H9 (cell line): ENCODE results near the gene VPS16. TPM values are rescaled to one million over a fixed set of nuclear protein-coding genes. Genes with fewer than 3 reads are reported as not detected.
"Not testable (repeated sequence)": the region's sequence is repeated elsewhere in the genome, so short reads cannot be mapped to it uniquely, and the experiment has no call there.

Experiments used
- DNase-seq: peaks from one replicate; pipeline ENCODE4 v3.0.0-alpha.2; 2017
- H2AFZ ChIP-seq: one replicate; pipeline ENCODE4 v1.6.1; 2013; ENCODE audit warnings: mild to moderate bottlenecking, low read length, control low read depth, moderate library complexity
- H2AK5ac ChIP-seq: 2 replicates; pipeline ENCODE4 v1.6.1; 2013; ENCODE audit warnings: low read length, control low read depth, mixed read lengths; ENCODE audit not compliant: insufficient read length
- H2BK120ac ChIP-seq: one replicate; pipeline ENCODE4 v1.6.1; 2013; ENCODE audit warnings: low read depth, mild to moderate bottlenecking, low read length, control low read depth, inconsistent platforms; ENCODE audit not compliant: poor library complexity, severe bottlenecking
- H2BK12ac ChIP-seq: 2 replicates; pipeline ENCODE4 v1.6.1; 2013; ENCODE audit warnings: low read length, control low read depth, mixed read lengths, low read depth; ENCODE audit not compliant: insufficient read length
- H2BK15ac ChIP-seq: 2 replicates; pipeline ENCODE4 v1.6.1; 2013; ENCODE audit warnings: low read depth, low read length, control low read depth
- H2BK20ac ChIP-seq: one replicate; pipeline ENCODE4 v1.6.1; 2013; ENCODE audit warnings: low read depth, mild to moderate bottlenecking, low read length, control low read depth, inconsistent platforms; ENCODE audit not compliant: poor library complexity, severe bottlenecking
- H2BK5ac ChIP-seq: 2 replicates; pipeline ENCODE4 v1.6.1; 2013; ENCODE audit warnings: low read length, control low read depth, mixed read lengths; ENCODE audit not compliant: insufficient read length
- H3K14ac ChIP-seq: 2 replicates; pipeline ENCODE4 v1.6.1; 2013; ENCODE audit warnings: low read length, control low read depth; ENCODE audit not compliant: insufficient read depth
- H3K18ac ChIP-seq: 2 replicates; pipeline ENCODE4 v1.6.1; 2013; ENCODE audit warnings: low read depth, mild to moderate bottlenecking, mixed read lengths, low read length, control low read depth; ENCODE audit not compliant: insufficient read length
- H3K23ac ChIP-seq: 2 replicates; pipeline ENCODE4 v1.6.1; 2013; ENCODE audit warnings: low read length, control low read depth, mixed read lengths, low read depth; ENCODE audit not compliant: insufficient read length
- H3K23me2 ChIP-seq: 2 replicates; pipeline ENCODE4 v1.6.1; 2013; ENCODE audit warnings: low read depth, mild to moderate bottlenecking, mixed read lengths, low read length, control low read depth; ENCODE audit not compliant: insufficient read length, poor library complexity, severe bottlenecking
- H3K27ac ChIP-seq: 2 replicates; pipeline ENCODE4 v1.5.1; 2013; ENCODE audit warnings: low read length, control low read depth, mixed read lengths, low read depth; ENCODE audit not compliant: insufficient read length
- H3K27me3 ChIP-seq: 2 replicates; pipeline ENCODE4 v1.6.1; 2013; ENCODE audit warnings: low read length, control low read depth, inconsistent platforms; ENCODE audit not compliant: insufficient read depth
- H3K4ac ChIP-seq: 2 replicates; pipeline ENCODE4 v1.6.1; 2013; ENCODE audit warnings: low read depth, mild to moderate bottlenecking, control low read depth, inconsistent platforms, low read length, moderate library complexity
- H3K4me1 ChIP-seq: 2 replicates; pipeline ENCODE4 v1.6.1; 2013; ENCODE audit warnings: low read length, control low read depth, inconsistent platforms; ENCODE audit not compliant: insufficient read depth
- H3K4me2 ChIP-seq: 2 replicates; pipeline ENCODE4 v1.6.1; 2013; ENCODE audit warnings: low read length, control low read depth, mixed read lengths; ENCODE audit not compliant: insufficient read length, insufficient read depth
- H3K56ac ChIP-seq: 2 replicates; pipeline ENCODE4 v1.6.1; 2013; ENCODE audit warnings: low read depth, mild to moderate bottlenecking, mixed read lengths, low read length, control low read depth; ENCODE audit not compliant: insufficient read length
- H3K79me1 ChIP-seq: 2 replicates; pipeline ENCODE4 v1.6.1; 2013; ENCODE audit warnings: low read depth, mild to moderate bottlenecking, moderate library complexity, low read length, control low read depth, inconsistent platforms; ENCODE audit not compliant: insufficient read depth, poor library complexity, severe bottlenecking
- H3K79me2 ChIP-seq: 2 replicates; pipeline ENCODE4 v1.6.1; 2013; ENCODE audit warnings: low read length, control low read depth, inconsistent platforms; ENCODE audit not compliant: insufficient read depth
- H3K9ac ChIP-seq: 2 replicates; pipeline ENCODE4 v1.6.1; 2013; ENCODE audit warnings: low read length, control low read depth, mixed read lengths; ENCODE audit not compliant: insufficient read length; ENCODE audit errors: extremely low read depth
- H3K9me3 ChIP-seq: one replicate; pipeline ENCODE4 v1.6.1; 2013; ENCODE audit warnings: low read depth, low read length, inconsistent platforms; ENCODE audit not compliant: control insufficient read depth
- H3T11ph ChIP-seq: one replicate; pipeline ENCODE4 v1.6.1; 2013; ENCODE audit warnings: mild to moderate bottlenecking, low read length, control low read depth, inconsistent platforms
- H4K20me1 ChIP-seq: one replicate; pipeline ENCODE4 v1.6.1; 2013; ENCODE audit not compliant: control insufficient read depth, insufficient read length, insufficient read depth
- H4K5ac ChIP-seq: 2 replicates; pipeline ENCODE4 v1.6.1; 2013; ENCODE audit warnings: low read depth, mild to moderate bottlenecking, mixed read lengths, low read length, control low read depth; ENCODE audit not compliant: insufficient read length
- H4K8ac ChIP-seq: replicated peaks from 2 replicates; pipeline ENCODE4 v1.6.1; 2013; ENCODE audit warnings: low read length, control low read depth, mixed read lengths, low read depth; ENCODE audit not compliant: insufficient read length
- H4K91ac ChIP-seq: 2 replicates; pipeline ENCODE4 v1.6.1; 2013; ENCODE audit warnings: low read depth, mild to moderate bottlenecking, moderate library complexity, mixed read lengths, low read length, control low read depth; ENCODE audit not compliant: insufficient read length
- H3K27ac Mint-ChIP-seq, 3 experiments: 2 replicates in 2 of 3; 3 replicates in 1 of 3; pipeline ENCODE4 v1.8.0; 2020 to 2021; ENCODE audit warnings: mixed read lengths in 3 of 3, mild to moderate bottlenecking in 1 of 3, moderate library complexity in 1 of 3
- H3K27me3 Mint-ChIP-seq: 2 replicates; pipeline ENCODE4 v1.8.0; 2021; ENCODE audit warnings: low read depth, mild to moderate bottlenecking, moderate library complexity, mixed read lengths
- H3K36me3 Mint-ChIP-seq, 3 experiments: 2 replicates in 2 of 3; 3 replicates in 1 of 3; pipeline ENCODE4 v1.8.0; 2020 to 2021; ENCODE audit warnings: low read depth in 3 of 3, mixed read lengths in 3 of 3; ENCODE audit not compliant: insufficient read depth in 1 of 3
- H3K4me1 Mint-ChIP-seq, 2 experiments: 2 replicates each; pipeline ENCODE4 v1.8.0; 2020; ENCODE audit warnings: mixed read lengths in 2 of 2
- H3K4me3 Mint-ChIP-seq, 2 experiments: 2 replicates in 1 of 2; 3 replicates in 1 of 2; pipeline ENCODE4 v1.8.0; 2020 to 2021; ENCODE audit warnings: mild to moderate bottlenecking in 2 of 2, mixed read lengths in 2 of 2, moderate library complexity in 1 of 2
- H3K9me3 Mint-ChIP-seq, 2 experiments: 2 replicates in 1 of 2; 3 replicates in 1 of 2; pipeline ENCODE4 v1.8.0; 2020; ENCODE audit warnings: mild to moderate bottlenecking in 2 of 2, mixed read lengths in 2 of 2, moderate library complexity in 1 of 2
- WGBS: extraction: QIAGEN DNeasy Blood & Tissue Kit; methylation state at CpG from one replicate; pipeline ENCODE4 v1.1.7; 2013; ENCODE audit warnings: missing lambda C conversion rate, low lambda C conversion rate, mixed read lengths; ENCODE audit not compliant: insufficient read length; ENCODE audit errors: extremely low coverage; 5-methylcytosine and 5-hydroxymethylcytosine counted together
- total RNA-seq: library from RNA; stranded (reverse); gene quantifications from 2 replicates; pipeline ENCODE4 v1.2.1, GENCODE V29; 2021
- TF ChIP-seq, protein P1 (sequence below): fragments of 200-600 bp; sonication (generic); conservative IDR thresholded peaks from 3 replicates; pipeline ENCODE4 v1.8.0; 2021; ENCODE audit warnings: antibody characterized with exemption, mild to moderate bottlenecking

VPS16 gene
- total RNA-seq, 1 experiment from 2014 or later: 32.1 TPM

DNA sequence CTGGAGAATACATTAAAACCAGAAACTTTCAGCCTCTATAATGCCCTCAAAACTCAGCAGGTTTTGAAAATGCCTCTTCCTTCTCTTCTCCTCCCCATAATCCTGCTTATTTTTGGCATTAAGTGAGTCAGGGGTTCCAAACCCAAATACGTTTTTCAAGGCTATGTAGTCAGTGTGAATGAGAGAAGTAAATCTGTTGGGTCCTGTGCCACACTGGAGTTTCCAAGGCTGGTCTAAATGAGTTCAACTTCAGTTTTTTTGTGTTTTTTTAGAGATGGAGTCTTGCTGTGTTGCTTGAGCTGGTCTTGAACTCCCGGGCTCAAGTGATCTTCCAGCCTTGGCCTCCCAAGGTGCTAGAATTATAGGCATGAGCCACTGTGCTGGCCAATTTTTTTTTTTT is 53.7 kb downstream of the VPS16 start:
- Histone ChIP-seq H2AFZ (no peak overlapping the region), H4K5ac (no peak overlapping the region), H3T11ph (no peak overlapping the region), H3K18ac (no peak overlapping the region), H3K79me2 (peaks cover 11% of the 10 kb centered on the region; the same call in 1 of the 2 replicates), H3K27me3 (no peaks in the 10 kb centered on the region), H3K14ac (no peak overlapping the region), H3K27ac (no peak overlapping the region), H2BK15ac (no peak overlapping the region), H4K8ac (no peak overlapping the region), H3K9me3 (no peaks in the 10 kb centered on the region), H3K23ac (no peak overlapping the region), H3K56ac (no peak overlapping the region), H2BK12ac (no peak overlapping the region), H2BK5ac (no peak overlapping the region), H2BK20ac (no peak overlapping the region), H3K23me2 (no peaks in the 10 kb centered on the region), H3K4me1 (no peaks in the 10 kb centered on the region), H3K4me2 (no peak overlapping the region), H3K9ac (no peak overlapping the region), H3K79me1 (peaks cover 13% of the 10 kb centered on the region), H2BK120ac (no peak overlapping the region), H3K4ac (no peak overlapping the region), H4K20me1 (no peaks in the 10 kb centered on the region), H4K91ac (no peak overlapping the region), H2AK5ac (no peak overlapping the region)
- peaks cover 0 to 7% of the 10 kb centered on the region in 2 experiments; a peak in 2 of 5 replicates for H3K9me3 Mint-ChIP-seq
- DNase-seq: no peak
- peaks cover 5 to 9% (median 7%) of the 10 kb centered on the region in 3 experiments for H3K36me3 Mint-ChIP-seq
- no peak overlapping the region for H3K4me3 Mint-ChIP-seq
- TF ChIP-seq, protein P1, sequence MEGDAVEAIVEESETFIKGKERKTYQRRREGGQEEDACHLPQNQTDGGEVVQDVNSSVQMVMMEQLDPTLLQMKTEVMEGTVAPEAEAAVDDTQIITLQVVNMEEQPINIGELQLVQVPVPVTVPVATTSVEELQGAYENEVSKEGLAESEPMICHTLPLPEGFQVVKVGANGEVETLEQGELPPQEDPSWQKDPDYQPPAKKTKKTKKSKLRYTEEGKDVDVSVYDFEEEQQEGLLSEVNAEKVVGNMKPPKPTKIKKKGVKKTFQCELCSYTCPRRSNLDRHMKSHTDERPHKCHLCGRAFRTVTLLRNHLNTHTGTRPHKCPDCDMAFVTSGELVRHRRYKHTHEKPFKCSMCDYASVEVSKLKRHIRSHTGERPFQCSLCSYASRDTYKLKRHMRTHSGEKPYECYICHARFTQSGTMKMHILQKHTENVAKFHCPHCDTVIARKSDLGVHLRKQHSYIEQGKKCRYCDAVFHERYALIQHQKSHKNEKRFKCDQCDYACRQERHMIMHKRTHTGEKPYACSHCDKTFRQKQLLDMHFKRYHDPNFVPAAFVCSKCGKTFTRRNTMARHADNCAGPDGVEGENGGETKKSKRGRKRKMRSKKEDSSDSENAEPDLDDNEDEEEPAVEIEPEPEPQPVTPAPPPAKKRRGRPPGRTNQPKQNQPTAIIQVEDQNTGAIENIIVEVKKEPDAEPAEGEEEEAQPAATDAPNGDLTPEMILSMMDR: no peak
- no CpG with 5 or more reads among the region's 2 CpGs for WGBS
- no peaks in the 10 kb centered on the region for H3K27me3 Mint-ChIP-seq
- H3K4me1 Mint-ChIP-seq: no peaks in the 10 kb centered on the region
- H3K27ac Mint-ChIP-seq: no peak overlapping the region

DNA sequence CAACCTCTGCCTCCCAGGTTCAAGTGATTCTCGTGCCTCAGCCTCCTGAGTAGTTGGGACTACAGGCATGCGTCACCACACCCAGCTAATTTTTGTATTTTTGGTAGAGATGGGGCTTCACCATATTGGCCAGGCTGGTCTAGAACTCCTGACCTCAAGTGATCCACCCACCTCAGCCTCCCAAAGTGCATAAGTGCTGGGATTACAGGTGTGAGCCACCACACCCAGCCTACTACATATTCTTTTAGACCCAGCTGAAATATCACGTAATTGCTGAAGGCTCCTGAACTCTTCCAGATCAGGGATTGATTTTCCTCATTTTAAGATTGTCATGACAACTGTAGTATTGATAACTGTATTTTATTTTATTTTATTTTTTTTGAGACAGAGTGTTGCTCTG is 54.6 kb downstream of the VPS16 start:
- not testable (repeated sequence) for DNase-seq, H3K4me1 Mint-ChIP-seq
- WGBS: no CpG with 5 or more reads among the region's 3 CpGs

More for the DNA sequence above, 54.6 kb downstream of the VPS16 start:
- H3K56ac ChIP-seq, H3K4me2 ChIP-seq, H3K9ac ChIP-seq, H2AK5ac ChIP-seq, H2BK15ac ChIP-seq, H4K5ac ChIP-seq, H3K4ac ChIP-seq, H3K23ac ChIP-seq, H3K9me3 ChIP-seq, H2BK5ac ChIP-seq, H4K8ac ChIP-seq, H4K20me1 ChIP-seq, H3K4me3 Mint-ChIP-seq, H3K18ac ChIP-seq, H2BK20ac ChIP-seq, H3K14ac ChIP-seq, H2AFZ ChIP-seq, H3K4me1 ChIP-seq, H2BK12ac ChIP-seq, H3T11ph ChIP-seq, H3K27me3 Mint-ChIP-seq, H3K27ac ChIP-seq, H3K9me3 Mint-ChIP-seq, H3K23me2 ChIP-seq, H2BK120ac ChIP-seq, H3K27me3 ChIP-seq, H4K91ac ChIP-seq, H3K36me3 Mint-ChIP-seq, H3K27ac Mint-ChIP-seq: not testable (repeated sequence)
- Histone ChIP-seq H3K79me2 (peaks cover 12% of the 10 kb centered on the region; the same call in 1 of the 2 replicates), H3K79me1 (peaks cover 13% of the 10 kb centered on the region)
